Measurements from ENCODE around the gene CD300C.

The CD300C gene

GRCh38 chr17:74547264-74547663 lies 1.3 kb upstream of the CD300C start:
- TF ChIP-seq, protein P1, sequence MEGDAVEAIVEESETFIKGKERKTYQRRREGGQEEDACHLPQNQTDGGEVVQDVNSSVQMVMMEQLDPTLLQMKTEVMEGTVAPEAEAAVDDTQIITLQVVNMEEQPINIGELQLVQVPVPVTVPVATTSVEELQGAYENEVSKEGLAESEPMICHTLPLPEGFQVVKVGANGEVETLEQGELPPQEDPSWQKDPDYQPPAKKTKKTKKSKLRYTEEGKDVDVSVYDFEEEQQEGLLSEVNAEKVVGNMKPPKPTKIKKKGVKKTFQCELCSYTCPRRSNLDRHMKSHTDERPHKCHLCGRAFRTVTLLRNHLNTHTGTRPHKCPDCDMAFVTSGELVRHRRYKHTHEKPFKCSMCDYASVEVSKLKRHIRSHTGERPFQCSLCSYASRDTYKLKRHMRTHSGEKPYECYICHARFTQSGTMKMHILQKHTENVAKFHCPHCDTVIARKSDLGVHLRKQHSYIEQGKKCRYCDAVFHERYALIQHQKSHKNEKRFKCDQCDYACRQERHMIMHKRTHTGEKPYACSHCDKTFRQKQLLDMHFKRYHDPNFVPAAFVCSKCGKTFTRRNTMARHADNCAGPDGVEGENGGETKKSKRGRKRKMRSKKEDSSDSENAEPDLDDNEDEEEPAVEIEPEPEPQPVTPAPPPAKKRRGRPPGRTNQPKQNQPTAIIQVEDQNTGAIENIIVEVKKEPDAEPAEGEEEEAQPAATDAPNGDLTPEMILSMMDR (conservative IDR thresholded peaks at IDR 0.05): no peak
- H3K27ac ChIP-seq: no peak overlapping the region

DNA sequence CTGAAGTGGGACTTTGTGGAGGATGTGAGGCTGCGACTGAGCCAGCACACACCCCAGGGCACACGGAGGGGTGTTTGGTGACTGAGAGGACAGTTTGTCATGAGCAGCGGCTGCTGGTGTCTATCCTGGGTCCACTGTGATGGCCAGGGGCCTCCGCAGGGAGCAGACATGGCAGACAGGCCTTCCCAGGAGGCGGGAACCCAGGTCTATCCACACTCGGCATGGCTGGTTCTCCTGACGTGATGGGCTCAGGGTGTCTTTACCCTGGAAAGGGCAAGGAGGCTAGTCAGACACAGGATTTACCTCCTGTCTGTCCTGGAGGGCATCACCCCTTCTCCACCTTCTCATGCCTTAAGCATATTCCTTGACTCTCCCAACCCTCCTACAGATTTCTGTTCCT lies 671 bp upstream of the CD300C start:
- no peak overlapping the region for H3K27ac ChIP-seq
- TF ChIP-seq, protein P1 (conservative IDR thresholded peaks at IDR 0.05): no peak

DNA sequence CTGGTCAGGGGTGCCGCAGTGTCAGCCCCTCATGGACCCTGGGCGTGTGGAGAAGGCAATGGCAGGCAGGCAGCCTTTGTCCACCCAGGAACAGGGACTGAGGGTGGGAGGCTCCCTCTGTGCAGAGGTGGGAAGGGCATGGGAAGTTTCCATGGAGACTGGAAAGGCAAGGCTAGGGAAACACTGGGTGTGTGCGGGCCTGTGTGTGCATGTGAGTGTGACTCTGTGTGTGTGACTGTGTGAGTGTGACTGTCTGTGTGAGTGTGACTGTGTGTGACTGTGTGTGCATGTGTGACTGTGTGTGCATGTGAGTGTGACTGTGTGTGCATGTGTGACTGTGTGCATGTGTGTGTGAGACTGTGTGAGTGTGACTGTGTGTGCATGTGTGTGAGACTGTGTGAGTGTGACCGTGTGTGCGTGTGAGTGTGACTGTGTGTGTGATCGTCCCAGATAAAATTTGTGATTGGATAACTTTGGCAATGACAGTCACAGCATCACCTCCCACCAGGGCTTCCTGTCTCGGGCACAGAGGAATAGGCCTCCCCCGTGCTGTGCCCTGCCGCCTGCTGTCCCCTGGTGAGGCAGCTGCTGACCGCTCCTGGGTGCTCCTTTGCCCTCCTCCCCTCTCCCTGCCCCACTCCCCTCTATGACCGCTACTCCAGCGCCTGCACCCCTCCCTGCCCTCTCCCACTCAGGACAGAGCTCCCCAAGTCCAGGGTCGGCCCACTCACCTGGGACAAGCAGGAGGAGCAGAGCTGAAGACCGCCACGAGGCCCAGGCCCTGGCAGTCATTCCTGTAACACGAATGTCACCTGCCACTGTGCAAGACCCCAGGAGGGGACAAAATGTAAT lies 698 bp downstream of the CD300C start:
- TF ChIP-seq, protein P1 (conservative IDR thresholded peaks at IDR 0.05): no peak
- no peak overlapping the region for H3K27ac ChIP-seq

GRCh38 chr17:74543891-74544760 lies 1.8 kb downstream of the CD300C start:
- TF ChIP-seq, protein P1 (conservative IDR thresholded peaks at IDR 0.05): no peak
- H3K27ac ChIP-seq: no peak overlapping the region

DNA sequence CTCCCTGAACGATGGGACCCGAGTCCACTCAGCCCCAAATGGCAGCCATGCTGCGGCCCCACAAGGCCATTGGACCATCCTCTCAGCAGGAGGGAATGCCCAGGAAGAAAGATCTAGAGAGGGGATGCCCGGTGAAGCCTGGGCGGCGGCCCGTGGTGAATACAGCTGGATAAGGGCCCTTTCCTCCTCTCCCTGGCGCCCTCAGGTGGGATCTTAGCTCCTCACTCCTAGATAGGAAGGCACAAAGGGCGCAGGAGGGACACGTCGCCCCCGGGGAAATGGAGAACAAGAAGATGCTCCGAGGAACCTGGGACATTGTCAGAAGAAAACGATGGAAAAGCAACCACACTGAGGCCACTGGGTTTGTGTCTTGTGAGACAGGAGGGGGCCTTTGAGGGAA lies 2.5 kb downstream of the CD300C start:
- TF ChIP-seq, protein P1 (conservative IDR thresholded peaks at IDR 0.05): no peak
- no peak overlapping the region for H3K27ac ChIP-seq

- no peak overlapping the region for H3K27ac ChIP-seq
- TF ChIP-seq, protein P1 (conservative IDR thresholded peaks at IDR 0.05): no peak
Measured at GRCh38 chr17:74542727-74543383, 3.1 kb downstream of the CD300C start.

DNA sequence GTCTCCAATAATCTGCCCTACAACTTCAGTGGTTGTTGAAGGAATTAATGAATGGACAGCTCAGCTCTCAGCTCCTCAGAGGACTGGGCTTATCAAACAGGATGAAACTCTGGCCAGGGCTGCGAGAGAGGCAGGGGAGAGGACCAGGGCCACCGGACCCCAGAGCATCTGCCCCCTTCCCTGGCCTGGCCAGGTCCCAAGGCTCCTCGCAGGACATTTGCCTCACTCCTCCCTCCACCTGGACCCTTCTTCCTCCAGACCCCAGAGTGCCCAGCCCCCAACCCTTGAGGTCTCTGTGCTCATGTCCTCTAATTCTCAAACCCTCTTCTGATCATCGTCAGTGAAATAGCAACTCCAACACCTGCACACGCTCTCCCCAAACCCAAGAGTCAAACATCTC lies 3.7 kb downstream of the CD300C start:
- no peak overlapping the region for H3K27ac ChIP-seq
- TF ChIP-seq, protein P1 (conservative IDR thresholded peaks at IDR 0.05): no peak

All from VCaP (cell line).